HCT116 (cell line): ENCODE results near the gene SUCNR1.

Experiments
- EZH2 ChIP-seq: fragments of 200-600 bp; sonication (generic); IDR thresholded peaks from 2 replicates; pipeline ENCODE4 v1.6.1; 2017; ENCODE audit warnings: antibody characterized with exemption, mixed run types
- EZH2phosphoT487 ChIP-seq: fragments of 200-600 bp; IDR thresholded peaks from 2 replicates; pipeline ENCODE4 v1.6.1; 2018; ENCODE audit warnings: antibody characterized with exemption, borderline replicate concordance
- FOSL1 ChIP-seq: IDR thresholded peaks from 2 replicates; pipeline ENCODE4 v1.6.1; 2012; ENCODE audit warnings: low read depth
- JUND ChIP-seq: IDR thresholded peaks from 2 replicates; pipeline ENCODE4 v1.6.1; 2012
- POLR2A ChIP-seq: IDR thresholded peaks from 2 replicates; pipeline ENCODE4 v1.7.0; 2011; ENCODE audit warnings: borderline replicate concordance; ENCODE audit not compliant: insufficient read depth, insufficient read length; ENCODE audit errors: extremely low read depth
- POLR2AphosphoS5 ChIP-seq: IDR thresholded peaks from 2 replicates; pipeline ENCODE4 v1.6.1; 2011; ENCODE audit warnings: mild to moderate bottlenecking, low read depth, low read length, moderate library complexity
- RAD21 ChIP-seq: IDR thresholded peaks from 2 replicates; pipeline ENCODE4 v1.6.1; 2012; ENCODE audit warnings: low read depth, mild to moderate bottlenecking
- SP1 ChIP-seq: IDR thresholded peaks from 2 replicates; pipeline ENCODE4 v1.6.1; 2012; ENCODE audit warnings: low read depth
- TCF7L2 ChIP-seq: IDR thresholded peaks from 2 replicates; pipeline ENCODE4 v1.7.0; 2011; ENCODE audit warnings: borderline replicate concordance, inconsistent platforms; ENCODE audit not compliant: insufficient read depth, insufficient read length; ENCODE audit errors: extremely low read depth
- YY1 ChIP-seq: IDR thresholded peaks from 2 replicates; pipeline ENCODE4 v1.6.1; 2011; ENCODE audit warnings: low read length, low read depth, moderate library complexity, mild to moderate bottlenecking; ENCODE audit not compliant: insufficient replicate concordance; ENCODE audit errors: extremely low read depth
- ZFX ChIP-seq: fragments of 450-650 bp; IDR thresholded peaks from 2 replicates; pipeline ENCODE4 v1.6.1; 2017
- TF ChIP-seq, protein P1 (sequence below), 3 experiments: fragments of 200-600 bp in 1 of 3; sonication (generic) in 1 of 3; IDR thresholded peaks in 2 of 3; conservative IDR thresholded peaks in 1 of 3; 2 replicates each; pipeline ENCODE4 v1.5.1; 2012 to 2017; ENCODE audit warnings: low read depth in 2 of 3, low read length in 2 of 3, antibody characterized with exemption in 1 of 3, borderline replicate concordance in 1 of 3, control low read depth in 1 of 3, mild to moderate bottlenecking in 1 of 3, mixed read lengths in 1 of 3, mixed run types in 1 of 3, moderate library complexity in 1 of 3; ENCODE audit not compliant: insufficient read depth in 1 of 3

DNA sequence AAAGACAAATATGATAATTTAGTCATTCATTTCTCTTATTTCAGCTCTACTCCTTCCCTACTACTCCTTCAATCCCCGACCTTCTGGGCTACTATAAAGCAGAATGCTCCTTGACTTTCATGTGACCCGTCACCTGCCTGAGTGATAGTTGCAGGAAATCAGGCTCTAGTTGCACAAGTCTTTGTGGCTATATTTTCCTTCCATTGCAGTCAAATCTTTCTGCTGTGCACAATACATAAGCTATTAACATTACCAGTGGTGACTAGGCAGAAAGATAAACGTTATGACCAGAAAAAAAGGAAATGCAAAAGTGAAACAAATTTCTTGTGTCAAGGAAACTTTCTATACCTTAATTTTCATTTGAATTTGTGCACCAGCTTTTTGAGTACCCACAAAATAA lies 2.3 kb downstream of the SUCNR1 start:
- TF ChIP-seq, protein P1, sequence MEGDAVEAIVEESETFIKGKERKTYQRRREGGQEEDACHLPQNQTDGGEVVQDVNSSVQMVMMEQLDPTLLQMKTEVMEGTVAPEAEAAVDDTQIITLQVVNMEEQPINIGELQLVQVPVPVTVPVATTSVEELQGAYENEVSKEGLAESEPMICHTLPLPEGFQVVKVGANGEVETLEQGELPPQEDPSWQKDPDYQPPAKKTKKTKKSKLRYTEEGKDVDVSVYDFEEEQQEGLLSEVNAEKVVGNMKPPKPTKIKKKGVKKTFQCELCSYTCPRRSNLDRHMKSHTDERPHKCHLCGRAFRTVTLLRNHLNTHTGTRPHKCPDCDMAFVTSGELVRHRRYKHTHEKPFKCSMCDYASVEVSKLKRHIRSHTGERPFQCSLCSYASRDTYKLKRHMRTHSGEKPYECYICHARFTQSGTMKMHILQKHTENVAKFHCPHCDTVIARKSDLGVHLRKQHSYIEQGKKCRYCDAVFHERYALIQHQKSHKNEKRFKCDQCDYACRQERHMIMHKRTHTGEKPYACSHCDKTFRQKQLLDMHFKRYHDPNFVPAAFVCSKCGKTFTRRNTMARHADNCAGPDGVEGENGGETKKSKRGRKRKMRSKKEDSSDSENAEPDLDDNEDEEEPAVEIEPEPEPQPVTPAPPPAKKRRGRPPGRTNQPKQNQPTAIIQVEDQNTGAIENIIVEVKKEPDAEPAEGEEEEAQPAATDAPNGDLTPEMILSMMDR (IDR thresholded peaks at IDR 0.05 in 2 of 3, conservative IDR thresholded peaks at IDR 0.05 in 1 of 3; ENCODE audit: borderline replicate concordance in 1 of 3, insufficient read depth in 1 of 3, low read depth in 2 of 3, low read length in 2 of 3) = no peak
- TF ChIP-seq EZH2 = no peak
- no peak for TF ChIP-seq SP1
- TF ChIP-seq YY1 = no peak
- TF ChIP-seq POLR2AphosphoS5 = no peak
- TF ChIP-seq ZFX = no peak
- TF ChIP-seq TCF7L2 = no peak
- TF ChIP-seq RAD21 = no peak
- no peak for TF ChIP-seq JUND
- no peak for TF ChIP-seq EZH2phosphoT487
- TF ChIP-seq POLR2A = no peak
- no peak for TF ChIP-seq FOSL1
